Umbilical cord (tissue), 2 donors: ENCODE data around the gene IGDCC3. TPM values are rescaled to one million over a fixed set of nuclear protein-coding genes. Genes with fewer than 3 reads are reported as not detected.
A peak's percentile ranks its signal among the peaks of the same experiment; 100 is the strongest.
"Not testable (repeated sequence)": the region's sequence is repeated elsewhere in the genome, so short reads cannot be mapped to it uniquely, and the experiment has no call there.

ENCODE experiments used
- DNase-seq: peaks from one replicate; pipeline ENCODE4 v3.0.0-alpha.2; 2015; ENCODE audit warnings: low spot score
- total RNA-seq: library from RNA; depleted of rRNA; stranded (reverse); fragments of >200 nt; gene quantifications from one replicate; pipeline ENCODE4 v1.2.3, GENCODE V29; 2014; ENCODE audit warnings: low replicate concordance; ENCODE audit not compliant: insufficient read depth

IGDCC3 gene
- total RNA-seq, 1 donor from 2014 or later = 2.6 TPM

GRCh38 chr15:65406424-65407000 is 28.7 kb upstream of the IGDCC3 start:
- no peak for DNase-seq

GRCh38 chr15:65405791-65406423 is 28.1 kb upstream of the IGDCC3 start:
- peak; percentile 88 for DNase-seq

- no peak for DNase-seq
Observed at GRCh38 chr15:65404186-65404872, 26.5 kb upstream of the IGDCC3 start.

GRCh38 chr15:65402961-65403360 is 25.2 kb upstream of the IGDCC3 start:
- DNase-seq = no peak

- no peak for DNase-seq
Observed at GRCh38 chr15:65401611-65402240, 23.9 kb upstream of the IGDCC3 start.

- DNase-seq = peak; percentile 80
Observed at GRCh38 chr15:65400760-65401610, 23.2 kb upstream of the IGDCC3 start.

- DNase-seq = no peak
Observed at GRCh38 chr15:65399997-65400396, 22.2 kb upstream of the IGDCC3 start.

- no peak for DNase-seq
Observed at GRCh38 chr15:65399001-65399706, 21.4 kb upstream of the IGDCC3 start.

- DNase-seq = not testable (repeated sequence)
Observed at GRCh38 chr15:65398486-65398885, 20.7 kb upstream of the IGDCC3 start.

GRCh38 chr15:65396965-65397317 is 19.1 kb upstream of the IGDCC3 start:
- no peak for DNase-seq

GRCh38 chr15:65396283-65396964 is 18.6 kb upstream of the IGDCC3 start:
- DNase-seq = no peak

- DNase-seq = no peak
Observed at GRCh38 chr15:65395567-65396202, 17.9 kb upstream of the IGDCC3 start.

- DNase-seq = no peak
Observed at GRCh38 chr15:65394936-65395335, 17.1 kb upstream of the IGDCC3 start.

GRCh38 chr15:65394280-65394789 is 16.5 kb upstream of the IGDCC3 start:
- DNase-seq = no peak

GRCh38 chr15:65393557-65393956 is 15.8 kb upstream of the IGDCC3 start:
- no peak for DNase-seq

- DNase-seq = no peak
Observed at GRCh38 chr15:65393091-65393490, 15.3 kb upstream of the IGDCC3 start.

- DNase-seq = no peak
Observed at GRCh38 chr15:65392368-65392767, 14.6 kb upstream of the IGDCC3 start.

- DNase-seq = no peak
Observed at GRCh38 chr15:65391732-65392131, 13.9 kb upstream of the IGDCC3 start.

- no peak for DNase-seq
Observed at GRCh38 chr15:65390447-65390846, 12.6 kb upstream of the IGDCC3 start.

GRCh38 chr15:65389226-65389625 is 11.4 kb upstream of the IGDCC3 start:
- no peak for DNase-seq
